ENCODE results near the gene PNMA8B.
A peak's percentile ranks its signal among the peaks of the same experiment; 100 is the strongest.
"Not testable (repeated sequence)": the region's sequence is repeated elsewhere in the genome, so short reads cannot be mapped to it uniquely, and the experiment has no call there.

Gene PNMA8B, protein sequence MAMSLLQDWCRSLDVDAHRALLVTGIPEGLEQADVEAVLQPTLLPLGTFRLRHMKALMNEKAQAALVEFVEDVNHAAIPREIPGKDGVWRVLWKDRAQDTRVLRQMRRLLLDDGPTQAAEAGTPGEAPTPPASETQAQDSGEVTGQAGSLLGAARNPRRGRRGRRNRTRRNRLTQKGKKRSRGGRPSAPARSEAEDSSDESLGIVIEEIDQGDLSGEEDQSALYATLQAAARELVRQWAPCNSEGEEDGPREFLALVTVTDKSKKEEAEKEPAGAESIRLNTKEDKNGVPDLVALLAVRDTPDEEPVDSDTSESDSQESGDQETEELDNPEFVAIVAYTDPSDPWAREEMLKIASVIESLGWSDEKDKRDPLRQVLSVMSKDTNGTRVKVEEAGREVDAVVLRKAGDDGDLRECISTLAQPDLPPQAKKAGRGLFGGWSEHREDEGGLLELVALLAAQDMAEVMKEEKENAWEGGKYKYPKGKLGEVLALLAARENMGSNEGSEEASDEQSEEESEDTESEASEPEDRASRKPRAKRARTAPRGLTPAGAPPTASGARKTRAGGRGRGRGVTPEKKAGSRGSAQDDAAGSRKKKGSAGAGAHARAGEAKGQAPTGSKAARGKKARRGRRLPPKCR

GRCh38 chr19:46495786-46496099, at the start of gene PNMA8B:
TSS of gene PNMA8B (minus strand) at chr19:46495867. CDS start at chr19:46495465, 402 bp downstream.
- peak; percentile 89 for DNase-seq

GRCh38 chr19:46544651-46545050, 49.0 kb upstream of the PNMA8B start:
- DNase-seq: no peak

DNA sequence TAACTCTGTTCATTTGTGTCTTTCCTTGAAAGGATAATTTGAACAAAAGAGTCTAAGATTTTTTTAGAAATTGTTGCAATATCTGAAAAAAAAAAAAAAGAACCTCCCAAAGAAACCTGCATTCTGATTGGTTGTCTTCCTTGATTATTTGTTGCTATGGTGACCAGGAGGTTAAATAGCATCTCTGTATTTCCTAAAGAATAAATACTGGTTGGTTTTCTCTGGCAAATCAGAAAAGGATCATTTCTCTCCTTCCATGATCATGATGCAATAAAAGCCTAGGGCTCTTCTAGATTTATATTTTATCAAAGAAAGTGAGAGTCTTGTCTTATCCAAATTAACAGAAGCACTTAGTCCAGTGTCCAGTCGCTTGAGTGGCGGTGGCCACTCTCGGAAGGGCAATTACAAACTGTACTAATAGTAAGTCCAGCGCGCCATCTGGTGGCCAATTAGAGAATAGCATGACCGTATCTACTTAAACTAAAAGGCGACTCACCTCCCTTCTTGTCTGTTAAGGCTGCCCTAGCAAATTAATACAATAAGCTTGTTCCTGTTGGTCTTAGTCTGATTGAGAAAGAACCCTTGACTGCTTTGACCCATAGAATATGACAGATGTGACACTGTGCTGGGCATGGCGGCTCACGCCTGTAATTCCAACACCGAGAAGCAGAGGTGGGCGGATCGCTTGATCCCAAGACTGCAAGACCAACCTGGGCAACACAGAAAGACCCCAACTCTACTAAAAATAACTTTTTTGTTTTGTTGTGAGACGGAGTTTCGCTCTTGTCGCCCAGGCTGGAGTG, 47.0 kb upstream of the PNMA8B start:
- DNase-seq: peak; percentile 51

DNA sequence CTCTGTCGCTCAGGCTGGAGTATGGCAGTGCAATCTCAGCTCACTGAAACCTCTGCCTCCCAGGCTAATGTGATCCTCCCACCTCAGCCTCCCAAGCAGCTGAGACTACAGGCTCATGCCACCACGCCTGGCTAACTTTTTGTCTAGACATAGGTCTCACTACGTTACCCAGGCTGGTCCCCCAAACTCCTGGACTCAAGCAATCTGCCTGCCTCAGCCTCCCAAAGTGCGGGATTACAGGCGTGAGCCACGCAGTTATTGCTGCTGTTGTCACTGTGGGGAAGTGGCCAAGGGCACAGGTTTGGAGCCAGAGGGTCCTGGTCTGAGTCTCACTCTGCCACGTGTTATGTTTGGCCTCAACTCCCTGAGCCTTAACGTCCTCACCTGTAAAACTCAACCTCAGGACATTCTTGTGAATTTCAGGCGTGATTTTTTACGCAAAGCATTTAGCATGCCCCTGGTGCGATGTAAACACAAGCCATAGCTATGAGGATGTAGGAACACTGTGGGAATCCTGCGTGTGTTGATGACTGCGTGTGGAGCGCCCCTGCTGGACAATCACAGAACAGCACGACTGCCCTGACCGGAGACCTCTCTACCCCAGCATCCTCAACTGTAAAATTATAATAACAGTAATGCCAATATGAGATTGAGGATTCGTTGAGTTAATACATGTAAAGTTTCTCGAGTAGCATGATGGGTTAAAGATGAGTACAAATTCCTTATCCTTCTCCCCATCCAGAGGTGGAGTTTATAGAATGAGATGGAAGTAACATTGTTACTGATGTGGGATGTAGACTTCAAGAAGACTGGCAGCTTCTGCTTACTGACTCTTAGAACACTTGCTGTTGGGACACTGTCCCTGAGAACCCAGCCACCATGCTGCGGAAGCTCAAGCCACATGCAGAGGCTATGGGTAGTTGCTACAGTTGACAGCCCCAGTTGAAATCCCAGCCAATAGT, 41.8 kb upstream of the PNMA8B start:
- no peak for DNase-seq

- no peak for DNase-seq
Measured at GRCh38 chr19:46536391-46536790, 40.7 kb upstream of the PNMA8B start.

DNA sequence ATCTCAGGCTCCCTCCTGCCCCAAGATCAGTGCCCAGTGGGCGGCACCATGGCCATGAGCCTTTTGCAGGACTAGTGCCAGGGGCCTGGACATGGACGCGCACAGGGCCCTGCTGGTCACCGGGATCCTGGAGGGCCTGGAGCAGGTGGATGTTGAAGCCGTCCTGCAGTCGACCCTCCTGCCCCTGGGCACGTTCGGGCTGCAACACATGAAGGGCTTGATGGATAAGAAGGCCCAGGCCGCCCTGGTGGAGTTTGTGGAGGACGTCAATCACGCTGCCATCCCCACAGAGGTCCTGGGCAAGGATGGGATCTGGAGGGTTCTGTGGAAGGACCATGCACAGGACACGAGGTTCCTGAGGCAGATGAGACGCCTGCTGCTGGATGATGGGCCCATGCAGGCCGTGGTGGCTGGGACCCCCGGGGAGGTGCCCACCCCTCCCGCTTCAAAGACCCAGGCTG, 38.0 kb upstream of the PNMA8B start:
- DNase-seq: no peak

DNA sequence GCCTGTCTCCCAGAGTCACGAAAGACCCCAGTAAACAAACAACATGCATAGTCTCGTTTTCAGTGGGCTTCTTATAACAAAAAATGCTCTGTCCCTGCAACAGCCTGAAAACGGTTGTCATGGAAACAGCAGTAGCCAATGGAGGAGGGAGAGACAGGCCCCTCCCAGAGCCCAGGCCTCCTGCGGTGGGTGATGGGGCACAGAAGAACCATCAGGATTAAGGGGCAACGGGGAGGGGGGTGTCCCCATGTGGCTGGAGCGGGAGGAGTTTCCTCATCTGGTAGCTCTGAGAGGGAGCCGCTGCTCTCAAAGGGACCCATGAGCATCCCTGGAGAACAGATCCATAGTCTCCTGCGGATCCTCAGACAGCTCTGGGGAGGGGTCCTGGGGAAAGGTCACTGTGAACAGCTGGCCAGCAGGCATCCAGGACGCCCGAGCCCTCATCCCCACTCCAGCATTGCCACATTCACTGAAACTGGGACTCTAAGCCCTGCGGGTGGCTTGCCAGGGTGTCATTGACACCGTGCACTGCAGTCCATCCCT, 37.5 kb upstream of the PNMA8B start:
- DNase-seq: no peak

- DNase-seq: no peak
Measured at GRCh38 chr19:46530636-46531035, 35.0 kb upstream of the PNMA8B start.

GRCh38 chr19:46529622-46530451, 34.2 kb upstream of the PNMA8B start:
- no peak for DNase-seq

DNA sequence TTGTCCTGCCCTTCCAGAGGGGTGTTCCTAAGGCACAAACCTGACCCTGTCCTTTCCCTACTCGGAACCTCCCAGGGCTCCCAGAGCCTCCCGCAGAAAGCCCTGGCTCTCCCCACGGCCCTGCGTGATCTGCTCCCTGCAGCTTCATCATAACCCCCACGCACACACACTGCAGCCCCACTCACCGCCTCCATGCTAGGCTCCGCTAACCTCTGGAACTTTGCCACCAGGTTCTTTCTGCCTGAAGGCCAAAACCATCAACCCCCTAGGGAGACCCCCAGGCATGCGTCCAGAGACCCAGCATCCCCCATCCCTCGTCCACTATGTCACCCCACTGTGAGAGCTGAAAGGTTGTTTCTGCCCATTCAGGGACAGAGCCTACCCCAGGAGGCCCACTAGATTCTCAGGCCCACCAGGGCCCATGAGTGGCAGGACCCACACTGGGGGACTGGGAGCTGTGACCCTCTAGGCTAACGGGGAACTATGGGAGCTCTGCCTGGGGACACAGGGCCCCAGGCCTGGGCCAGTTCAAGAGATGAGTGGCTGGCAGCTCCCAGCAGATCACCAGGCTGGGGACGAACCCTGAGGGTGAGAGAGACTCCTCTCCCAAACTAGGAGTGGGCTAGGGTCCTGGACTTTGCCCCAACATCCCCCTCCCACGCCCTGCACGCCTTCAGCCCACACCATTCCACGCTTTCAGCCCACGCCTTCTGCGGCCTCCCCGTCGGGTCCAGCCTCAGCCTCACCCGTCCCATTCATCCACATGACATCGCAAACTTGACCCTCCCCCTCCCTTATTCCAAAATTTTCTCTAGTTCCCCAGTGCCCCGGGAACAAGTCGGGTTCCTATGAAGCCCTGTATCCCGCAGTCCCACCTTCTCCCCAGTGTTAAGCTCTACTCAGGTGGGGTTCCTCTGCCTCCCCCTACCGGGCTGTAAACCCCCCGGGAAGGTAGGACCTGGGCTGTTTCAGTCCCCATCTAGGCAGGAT, 33.2 kb upstream of the PNMA8B start:
- DNase-seq: no peak

DNA sequence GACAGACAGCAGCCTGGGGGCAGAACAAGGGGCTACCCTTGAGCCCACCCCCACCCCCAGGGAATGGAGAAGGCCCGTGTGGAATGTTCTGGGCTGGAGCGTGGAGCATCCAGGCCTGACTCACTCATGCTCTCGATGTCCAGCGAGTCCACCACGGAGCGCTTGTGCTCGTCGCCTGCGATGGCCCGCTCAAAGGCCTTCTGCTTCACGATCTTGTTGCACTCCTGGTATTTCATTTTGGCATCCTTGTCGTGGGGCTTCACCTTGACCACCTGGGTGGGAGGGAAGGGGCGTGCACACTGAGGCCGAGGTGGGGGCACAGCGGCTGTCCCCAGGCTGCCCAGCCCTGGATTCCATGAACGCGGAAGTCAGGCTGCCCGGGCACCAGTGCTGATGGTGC, 31.1 kb upstream of the PNMA8B start:
- not testable (repeated sequence) for DNase-seq

DNA sequence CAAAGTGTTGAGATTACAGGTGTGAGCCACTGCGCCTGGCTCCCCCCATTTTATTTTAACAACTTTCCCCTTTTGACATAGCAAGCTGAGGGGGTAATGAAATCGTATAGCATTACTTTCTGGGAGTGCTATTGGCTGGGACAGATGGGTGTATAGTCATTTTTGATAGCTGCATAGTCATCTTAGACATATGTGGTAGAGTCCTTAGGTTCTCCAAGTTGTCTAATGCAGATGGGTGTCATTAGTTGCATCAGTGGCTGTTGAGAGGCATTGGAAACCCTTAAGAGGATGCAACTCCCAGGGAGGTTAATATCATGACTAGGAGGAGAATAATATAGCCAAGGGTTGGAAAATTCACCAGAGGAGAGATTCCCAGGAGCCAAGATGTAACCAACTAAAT, 28.6 kb upstream of the PNMA8B start:
- DNase-seq: no peak

DNA sequence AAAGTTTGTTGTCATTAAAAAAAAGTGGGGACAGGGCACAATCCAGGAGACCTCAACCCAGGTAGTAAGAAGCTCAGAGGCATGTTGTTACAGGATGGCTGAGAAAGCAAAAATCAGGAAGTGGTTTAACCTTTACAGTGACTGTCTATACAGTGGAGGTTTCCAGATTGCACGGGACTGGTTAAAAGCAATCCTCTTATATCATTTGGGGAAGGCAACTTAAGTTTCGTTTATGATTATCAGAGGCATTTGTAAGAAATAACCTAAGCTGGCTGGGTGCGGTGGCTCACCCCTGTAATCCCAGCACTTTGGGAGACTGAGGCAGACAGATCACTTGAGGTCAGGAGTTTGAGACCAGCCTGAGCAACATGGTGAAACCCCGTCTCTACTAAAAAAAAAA, 27.3 kb upstream of the PNMA8B start:
- not testable (repeated sequence) for DNase-seq

GRCh38 chr19:46521241-46521868, 25.7 kb upstream of the PNMA8B start:
- DNase-seq: no peak

DNA sequence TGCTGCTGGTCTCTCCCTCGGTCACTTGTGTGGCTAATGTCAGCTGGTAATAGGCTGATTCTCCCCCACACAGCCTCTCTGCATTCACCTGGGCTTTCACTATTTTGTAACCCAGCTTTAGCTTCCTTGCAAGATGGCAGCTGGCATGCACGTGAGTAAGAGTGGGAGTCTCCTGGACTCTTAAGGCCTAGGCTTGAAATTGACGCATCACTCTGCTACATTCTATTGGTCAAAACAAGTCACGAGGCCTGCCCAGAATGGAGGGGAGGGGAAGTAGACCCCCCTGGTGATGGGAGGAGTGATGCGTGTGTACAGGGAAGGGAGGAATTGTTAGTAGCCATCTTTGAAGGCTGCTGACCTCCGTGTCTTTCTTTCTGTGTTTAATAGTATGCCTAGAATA, 24.9 kb upstream of the PNMA8B start:
- no peak for DNase-seq

DNA sequence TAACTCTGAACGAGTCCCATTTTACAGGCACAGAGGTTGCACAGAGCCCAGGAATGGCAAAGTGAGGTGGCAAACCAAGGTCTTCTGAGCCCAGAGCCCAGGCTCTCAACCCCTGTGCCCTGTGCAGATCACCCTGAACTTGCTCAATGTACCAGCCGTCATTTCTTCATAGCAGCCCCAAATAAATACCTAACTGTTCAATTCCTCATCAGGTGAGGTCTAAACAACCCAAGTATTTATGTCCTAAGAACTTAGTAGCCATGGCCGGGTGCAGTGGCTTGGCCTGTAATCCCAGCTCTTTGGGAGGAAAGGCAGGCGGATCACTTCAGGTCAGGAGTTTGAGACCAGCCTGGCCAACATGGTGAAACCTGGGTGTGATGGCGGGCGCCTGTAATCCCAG, 21.8 kb upstream of the PNMA8B start:
- no peak for DNase-seq

DNA sequence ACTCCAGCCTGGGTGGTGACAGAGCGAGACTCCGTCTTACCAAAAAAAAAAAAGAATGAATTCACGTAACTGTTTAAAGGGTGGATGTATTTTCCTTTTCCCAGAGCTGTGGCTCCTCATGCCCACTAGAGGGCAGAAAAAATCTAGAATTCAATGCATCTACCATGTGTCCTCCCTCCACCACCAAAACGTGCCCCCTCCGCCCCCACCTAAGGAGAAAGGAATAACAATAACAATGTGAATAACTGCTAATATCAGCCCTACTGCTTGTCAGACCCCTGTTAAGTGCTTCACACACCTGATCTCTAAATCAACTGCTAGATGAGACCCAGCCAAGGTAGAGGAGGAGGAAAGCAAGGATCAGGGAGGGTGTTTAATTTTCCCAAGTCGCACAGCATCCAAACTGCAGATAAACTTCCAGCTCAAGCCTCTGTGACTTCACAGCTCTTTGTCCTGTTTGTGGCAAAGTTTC, 20.2 kb upstream of the PNMA8B start:
- DNase-seq: no peak

GRCh38 chr19:46515290-46515609, 19.6 kb upstream of the PNMA8B start:
- no peak for DNase-seq

GRCh38 chr19:46514589-46515289, 19.1 kb upstream of the PNMA8B start:
- DNase-seq: no peak

Measured in NCI-H510A (cell line).